WERI-Rb-1 (cell line): ENCODE data around the gene IFFO2.

ENCODE experiments used
- DNase-seq: peaks from one replicate; pipeline ENCODE4 v3.0.0-alpha.2; 2020
- H3K27ac ChIP-seq: fragments of 250-450 bp; sonication (Bioruptor Pico); 2 replicates; pipeline ENCODE4 v1.5.1; 2020; ENCODE audit warnings: mild to moderate bottlenecking, moderate library complexity
- H3K27me3 ChIP-seq: fragments of 250-450 bp; sonication (Bioruptor Pico); 2 replicates; pipeline ENCODE4 v1.5.1; 2021; ENCODE audit warnings: mild to moderate bottlenecking, low read depth, moderate library complexity; ENCODE audit not compliant: insufficient read depth, severe bottlenecking
- H3K36me3 ChIP-seq: fragments of 250-450 bp; sonication (Bioruptor Pico); 2 replicates; pipeline ENCODE4 v1.5.1; 2020; ENCODE audit warnings: mild to moderate bottlenecking, moderate library complexity
- H3K4me3 ChIP-seq: 2 replicates; pipeline ENCODE4 v1.5.1; 2011; ENCODE audit warnings: low read depth, mild to moderate bottlenecking, control low read depth, low read length
- H3K9me3 ChIP-seq: fragments of 250-450 bp; sonication (Bioruptor Pico); 2 replicates; pipeline ENCODE4 v1.5.1; 2021; ENCODE audit warnings: mild to moderate bottlenecking, moderate library complexity; ENCODE audit not compliant: severe bottlenecking
- CTCF ChIP-seq: IDR thresholded peaks from 2 replicates; pipeline ENCODE4 v1.5.1; 2011; ENCODE audit warnings: low read depth, mild to moderate bottlenecking, control low read depth, inconsistent platforms, low read length

Gene IFFO2

GRCh38 chr1:18855573-18855972 lies 100.9 kb downstream of the IFFO2 start:
- TF ChIP-seq CTCF, result no peak
- H3K9me3 ChIP-seq, result no peaks in the 10 kb centered on the region
- no peak for DNase-seq
- no peak overlapping the region for H3K27ac ChIP-seq
- H3K36me3 ChIP-seq, result no peaks in the 10 kb centered on the region
- H3K4me3 ChIP-seq, result no peak overlapping the region
- H3K27me3 ChIP-seq, result no peaks in the 10 kb centered on the region

GRCh38 chr1:18854331-18855025 lies 102.0 kb downstream of the IFFO2 start:
- no peak for DNase-seq
- TF ChIP-seq CTCF, result no peak
- H3K27me3 ChIP-seq, result no peaks in the 10 kb centered on the region
- no peak overlapping the region for H3K27ac ChIP-seq
- no peak overlapping the region for H3K4me3 ChIP-seq
- H3K36me3 ChIP-seq, result no peaks in the 10 kb centered on the region
- no peaks in the 10 kb centered on the region for H3K9me3 ChIP-seq
